ENCODE results near the gene UNC5C.

Gene UNC5C

DNA sequence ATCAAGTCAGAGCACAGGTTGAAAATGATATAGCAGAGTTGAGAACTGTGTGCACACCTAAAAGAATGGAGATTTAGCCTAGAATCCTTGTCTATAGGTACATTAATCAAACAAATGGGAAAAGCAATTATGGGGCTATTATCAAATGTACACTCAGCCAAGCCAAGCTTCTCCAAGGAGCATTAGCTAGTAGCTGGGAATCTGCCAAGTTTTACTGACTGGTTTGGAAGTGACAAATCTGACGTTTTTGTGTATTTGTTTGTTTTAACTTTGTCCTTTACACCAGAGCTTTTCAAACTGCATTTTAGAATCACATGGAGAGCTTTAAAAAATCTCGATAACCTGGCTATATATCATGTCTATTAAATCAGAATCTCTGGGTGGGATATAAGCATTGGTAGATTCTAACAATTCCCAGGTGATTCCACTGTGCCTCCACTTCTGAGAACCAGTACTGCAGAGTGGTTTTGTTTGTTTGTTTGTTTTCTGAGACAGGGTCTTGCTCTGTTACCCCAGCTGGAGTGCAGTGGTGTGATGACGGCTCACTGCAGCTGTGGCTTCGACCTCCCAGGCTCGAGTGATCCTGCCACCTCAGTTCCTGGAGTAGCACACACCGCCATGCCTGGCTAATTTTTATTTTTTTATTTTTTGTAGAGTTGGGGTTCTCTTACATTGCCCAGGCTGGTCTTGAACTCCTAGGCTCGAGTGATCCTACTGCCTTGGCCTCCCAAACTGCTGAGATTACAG is 279.8 kb downstream of the UNC5C start:
- TF ChIP-seq, protein P1, sequence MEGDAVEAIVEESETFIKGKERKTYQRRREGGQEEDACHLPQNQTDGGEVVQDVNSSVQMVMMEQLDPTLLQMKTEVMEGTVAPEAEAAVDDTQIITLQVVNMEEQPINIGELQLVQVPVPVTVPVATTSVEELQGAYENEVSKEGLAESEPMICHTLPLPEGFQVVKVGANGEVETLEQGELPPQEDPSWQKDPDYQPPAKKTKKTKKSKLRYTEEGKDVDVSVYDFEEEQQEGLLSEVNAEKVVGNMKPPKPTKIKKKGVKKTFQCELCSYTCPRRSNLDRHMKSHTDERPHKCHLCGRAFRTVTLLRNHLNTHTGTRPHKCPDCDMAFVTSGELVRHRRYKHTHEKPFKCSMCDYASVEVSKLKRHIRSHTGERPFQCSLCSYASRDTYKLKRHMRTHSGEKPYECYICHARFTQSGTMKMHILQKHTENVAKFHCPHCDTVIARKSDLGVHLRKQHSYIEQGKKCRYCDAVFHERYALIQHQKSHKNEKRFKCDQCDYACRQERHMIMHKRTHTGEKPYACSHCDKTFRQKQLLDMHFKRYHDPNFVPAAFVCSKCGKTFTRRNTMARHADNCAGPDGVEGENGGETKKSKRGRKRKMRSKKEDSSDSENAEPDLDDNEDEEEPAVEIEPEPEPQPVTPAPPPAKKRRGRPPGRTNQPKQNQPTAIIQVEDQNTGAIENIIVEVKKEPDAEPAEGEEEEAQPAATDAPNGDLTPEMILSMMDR (IDR thresholded peaks at IDR 0.05; ENCODE audit: borderline replicate concordance, insufficient read depth, low read depth, low read length): no peak

DNA sequence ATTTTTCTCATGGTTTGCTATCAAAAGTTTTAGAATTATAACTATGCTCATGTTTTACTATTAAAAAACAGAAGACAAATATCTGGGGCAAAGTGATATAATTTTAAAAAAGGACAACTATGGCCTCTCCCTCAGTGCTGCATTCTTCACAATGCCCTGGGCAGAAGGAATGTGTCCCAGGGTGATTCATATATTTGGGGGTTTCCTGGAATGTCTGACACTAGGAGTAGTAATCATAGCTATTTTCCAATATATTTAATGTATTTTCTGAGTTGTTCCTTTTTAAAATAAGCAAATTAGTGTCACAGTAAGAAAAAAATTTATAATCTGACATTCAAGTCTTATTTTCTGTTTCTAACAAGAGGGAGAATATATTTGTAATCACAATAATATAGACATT is 281.7 kb downstream of the UNC5C start:
- H3K4me3 ChIP-seq (ENCODE audit: low read depth, low read length): no peak overlapping the region
- TF ChIP-seq, protein P1 (IDR thresholded peaks at IDR 0.05; ENCODE audit: borderline replicate concordance, insufficient read depth, low read depth, low read length): no peak

More for the DNA sequence above, 279.8 kb downstream of the UNC5C start:
- no peak overlapping the region for H3K4me3 ChIP-seq (ENCODE audit: low read depth, low read length)

DNA sequence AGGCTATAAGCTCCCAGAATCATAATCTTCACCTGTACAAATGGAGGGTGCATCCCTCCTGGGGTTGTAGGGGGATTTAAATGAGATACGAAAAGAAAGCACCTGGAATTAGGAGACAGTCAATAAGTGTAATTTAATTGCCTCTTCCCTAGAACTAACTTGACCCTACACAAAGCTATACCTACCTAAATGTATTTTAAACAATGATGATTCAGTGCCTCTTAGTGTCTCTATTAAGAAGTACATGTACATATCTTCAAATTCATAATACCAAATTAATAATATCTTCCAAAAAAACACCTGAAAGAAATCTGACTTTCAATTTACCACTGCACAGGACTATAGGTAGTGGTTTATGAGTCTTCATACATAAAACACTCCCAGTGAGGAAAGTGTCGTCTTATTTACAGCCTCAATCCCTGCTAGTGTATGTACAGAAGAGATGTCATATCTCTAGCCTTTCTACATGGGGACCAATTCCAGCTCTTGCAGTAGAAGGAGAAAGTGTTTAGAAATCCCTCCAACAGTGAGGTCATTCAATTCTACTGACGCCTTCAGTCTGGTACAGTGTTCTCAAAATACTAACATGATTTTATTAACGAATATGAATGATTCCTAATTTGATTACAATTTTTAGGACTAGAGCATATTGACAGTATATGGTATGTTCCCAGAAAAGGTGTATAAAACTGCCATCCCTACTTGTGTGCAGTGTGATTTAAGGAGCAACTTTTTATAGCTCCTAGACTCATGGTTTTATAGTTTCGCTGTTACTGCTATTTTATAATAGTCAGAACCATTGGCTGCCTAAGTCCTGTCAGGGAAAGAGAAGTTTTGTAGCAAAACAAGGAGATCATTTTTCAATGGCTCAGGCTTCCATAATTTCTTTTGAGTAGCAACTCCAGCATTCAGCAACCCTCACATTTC is 282.7 kb downstream of the UNC5C start:
- TF ChIP-seq, protein P1 (IDR thresholded peaks at IDR 0.05; ENCODE audit: borderline replicate concordance, insufficient read depth, low read depth, low read length): no peak

DNA sequence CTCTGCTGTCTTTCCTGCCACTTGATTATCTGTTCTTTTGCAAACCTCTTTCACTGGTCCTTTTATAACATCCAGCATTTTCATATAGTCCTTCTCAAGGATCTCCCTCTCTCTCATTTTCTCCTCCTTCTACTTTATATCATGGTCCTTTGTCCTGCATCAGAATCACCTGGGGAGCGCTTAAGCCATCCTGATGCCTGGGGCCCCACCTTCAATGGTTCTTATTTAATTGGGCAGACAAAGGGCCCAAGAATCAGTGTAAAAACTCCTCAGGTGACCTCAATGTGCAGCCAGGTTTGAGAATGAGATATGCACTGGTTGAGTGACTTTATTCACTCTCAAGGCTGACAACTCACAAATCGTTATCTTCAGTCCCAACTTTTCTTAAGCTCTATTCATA is 283.9 kb downstream of the UNC5C start:
- TF ChIP-seq, protein P1 (IDR thresholded peaks at IDR 0.05; ENCODE audit: borderline replicate concordance, insufficient read depth, low read depth, low read length): no peak
- no peak overlapping the region for H3K4me3 ChIP-seq (ENCODE audit: low read depth, low read length)

More for the DNA sequence above, 282.7 kb downstream of the UNC5C start:
- no peak overlapping the region for H3K4me3 ChIP-seq (ENCODE audit: low read depth, low read length)

DNA sequence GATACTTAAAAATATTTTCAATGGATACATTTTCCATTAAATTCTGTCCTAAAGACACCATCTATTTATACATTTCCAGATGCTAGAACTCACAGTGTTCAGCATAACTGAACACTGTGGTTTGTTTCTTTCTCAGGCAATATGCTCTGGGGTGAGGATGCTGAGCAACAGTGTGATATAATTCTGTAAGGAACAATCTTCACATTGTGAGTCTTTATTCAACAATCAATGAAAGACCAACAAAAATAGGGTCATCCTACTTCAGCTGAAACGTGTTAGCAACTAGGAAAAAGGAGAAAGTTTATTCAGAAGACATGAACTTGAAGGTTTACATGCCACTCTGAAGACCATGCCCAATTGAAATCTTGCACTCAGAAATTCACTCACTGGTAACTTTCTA is 284.8 kb downstream of the UNC5C start:
- TF ChIP-seq, protein P1 (IDR thresholded peaks at IDR 0.05; ENCODE audit: borderline replicate concordance, insufficient read depth, low read depth, low read length): no peak
- no peak overlapping the region for H3K4me3 ChIP-seq (ENCODE audit: low read depth, low read length)

DNA sequence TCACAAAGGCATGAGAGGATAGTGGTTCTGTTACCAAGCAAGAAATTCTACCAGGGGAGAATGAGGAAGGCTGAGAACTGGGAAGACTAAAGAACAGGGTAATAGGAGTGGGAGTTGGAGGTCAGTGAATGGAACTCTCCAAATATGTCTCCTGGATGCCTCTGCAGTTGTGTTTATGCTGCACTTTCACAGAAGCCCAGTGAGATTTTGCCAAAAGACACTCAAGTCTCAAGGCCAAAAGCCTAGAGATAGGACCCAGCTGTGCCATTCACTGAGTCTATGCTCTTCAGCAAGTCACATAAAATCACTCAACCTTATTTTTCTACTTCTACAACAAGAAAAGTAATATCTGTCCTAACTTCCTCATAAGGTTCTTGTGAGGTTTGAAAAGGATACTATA is 285.4 kb downstream of the UNC5C start:
- no peak overlapping the region for H3K4me3 ChIP-seq (ENCODE audit: low read depth, low read length)
- TF ChIP-seq, protein P1 (IDR thresholded peaks at IDR 0.05; ENCODE audit: borderline replicate concordance, insufficient read depth, low read depth, low read length): no peak
